Activated CD8-positive, alpha-beta memory T cell treated with anti-CD3 and anti-CD28 coated beads for 36 hours (primary cell): ENCODE measurements around the gene ABI3BP. TPM values are rescaled to one million over a fixed set of nuclear protein-coding genes. Genes with fewer than 3 reads are reported as not detected.

Source experiments
- CTCF ChIA-PET: fragments of 350-600 bp; sonication (Branson Sonifier 250); formaldehyde crosslinking; loops from one replicate; lab custom pipeline; 2021; ENCODE audit warnings: antibody characterized with exemption; lab: Charles Lee
- POLR2A ChIA-PET: fragments of 350-600 bp; sonication (Branson Sonifier 250); formaldehyde crosslinking; loops from one replicate; lab custom pipeline; 2021; ENCODE audit warnings: antibody characterized with exemption; lab: Charles Lee
- total RNA-seq, 2 experiments: library from RNA; stranded (reverse); gene quantifications; one replicate each; pipeline ENCODE4 v1.2.3, GENCODE V29; 2021

ABI3BP gene
- total RNA-seq, 2 experiments from 2014 or later, result 0.11 TPM; not detected in 1

GRCh38 chr3:100802126-100802525 is 191.1 kb downstream of the ABI3BP start:
- POLR2A ChIA-PET, result no interaction called here
- CTCF ChIA-PET, result no interaction called here

- POLR2A ChIA-PET, result no interaction called here
- CTCF ChIA-PET, result no interaction called here
Measured at GRCh38 chr3:100798012-100798411, 195.2 kb downstream of the ABI3BP start.

GRCh38 chr3:100796556-100796955 is 196.7 kb downstream of the ABI3BP start:
- POLR2A ChIA-PET, result no interaction called here
- CTCF ChIA-PET, result no interaction called here

GRCh38 chr3:100789579-100789978 is 203.6 kb downstream of the ABI3BP start:
- ChIA-PET POLR2A (no interaction called here), CTCF (no interaction called here)

GRCh38 chr3:100783619-100784018 is 209.6 kb downstream of the ABI3BP start:
- CTCF ChIA-PET, result no interaction called here
- POLR2A ChIA-PET, result no interaction called here

GRCh38 chr3:100782906-100783305 is 210.3 kb downstream of the ABI3BP start:
- CTCF ChIA-PET, result no interaction called here

DNA sequence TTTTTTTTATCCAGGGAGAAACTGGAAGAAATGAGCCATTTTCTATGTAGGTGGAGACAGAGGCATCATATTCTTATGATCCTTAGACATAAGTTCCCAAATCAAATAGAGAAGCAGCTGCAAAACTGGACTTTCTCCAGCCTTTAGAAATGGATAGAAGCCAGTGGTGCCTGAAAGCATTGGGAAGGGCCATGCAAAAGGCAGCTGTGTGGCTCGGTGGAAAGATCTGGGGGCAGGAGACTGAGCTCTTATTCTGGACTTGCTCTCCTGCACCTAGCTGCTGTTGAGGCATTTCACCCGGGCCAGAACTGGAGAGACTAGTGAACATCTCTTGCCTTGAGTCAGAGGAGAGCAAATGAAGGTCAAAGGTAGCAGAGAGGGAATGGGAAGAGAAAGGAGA is 210.9 kb downstream of the ABI3BP start:
- POLR2A ChIA-PET, result no interaction called here
- CTCF ChIA-PET, result no interaction called here

More at GRCh38 chr3:100782906-100783305, 210.3 kb downstream of the ABI3BP start:
- POLR2A ChIA-PET, result no interaction called here

DNA sequence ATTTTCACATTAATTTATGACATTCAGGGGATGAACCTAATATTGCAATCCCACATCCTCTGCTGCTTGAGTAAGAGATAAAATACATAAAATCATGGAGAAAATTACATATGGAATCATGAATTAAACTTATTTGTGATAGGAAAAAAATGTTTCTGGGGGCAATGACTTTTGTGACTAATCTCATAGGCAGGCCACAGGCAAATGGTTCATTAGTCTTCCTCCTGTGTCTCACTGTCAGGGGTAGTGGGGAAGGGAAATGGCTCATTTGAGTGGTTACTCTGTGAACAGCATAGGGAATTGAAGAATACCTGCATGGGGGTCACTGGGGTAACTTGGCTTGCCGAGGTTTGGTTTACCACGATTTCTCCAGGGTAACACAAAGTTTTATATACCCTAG is 211.9 kb downstream of the ABI3BP start:
- POLR2A ChIA-PET, result no interaction called here
- CTCF ChIA-PET, result no interaction called here

DNA sequence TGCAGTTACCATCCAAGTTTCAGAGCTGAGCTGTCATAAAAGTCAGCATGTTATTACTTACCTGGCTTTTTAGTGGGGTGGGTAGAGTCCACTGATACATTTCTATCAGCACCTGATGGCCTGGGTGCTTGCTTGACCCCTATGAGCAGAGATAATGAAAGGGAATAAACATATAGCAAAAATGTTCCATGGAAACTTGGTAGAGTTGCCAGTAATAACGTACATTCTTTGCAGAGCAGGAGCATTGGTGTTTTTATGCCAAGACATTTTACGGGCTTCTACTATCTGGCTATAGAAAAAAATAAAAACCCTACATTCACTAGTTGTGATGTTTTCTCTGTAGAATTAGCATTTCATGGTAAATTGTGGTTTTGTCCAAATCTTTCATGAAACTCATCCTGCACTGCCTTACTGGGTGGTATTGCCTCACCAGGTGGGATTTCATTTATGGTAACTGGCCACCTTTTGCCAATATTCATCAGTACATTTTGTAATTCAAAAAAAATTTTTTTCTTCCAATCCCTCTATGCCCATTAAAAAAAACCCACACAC is 213.1 kb downstream of the ABI3BP start:
- POLR2A ChIA-PET, result no interaction called here
- CTCF ChIA-PET, result no interaction called here

DNA sequence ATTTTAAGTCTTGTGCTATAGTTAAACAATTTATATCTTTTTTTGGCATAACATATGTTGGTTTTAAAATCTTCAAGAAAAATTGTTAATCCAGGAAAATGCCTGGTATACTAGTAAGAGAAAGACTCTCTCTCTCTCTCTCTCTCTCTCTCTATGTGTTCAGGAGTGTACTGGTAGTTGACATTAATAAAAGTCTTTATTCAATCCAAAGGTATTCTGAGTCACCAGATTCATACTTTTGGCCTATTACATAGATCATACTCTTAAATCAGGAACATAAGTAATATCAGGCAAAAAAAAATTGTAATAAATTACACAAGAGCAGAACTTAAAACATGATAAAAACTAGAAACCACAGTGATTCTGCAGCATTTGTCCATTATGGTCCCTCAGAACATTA is 213.7 kb downstream of the ABI3BP start:
- ChIA-PET POLR2A (no interaction called here), CTCF (no interaction called here)

GRCh38 chr3:100777271-100777670 is 215.9 kb downstream of the ABI3BP start:
- POLR2A ChIA-PET, result interaction anchor here (0.6 kb wide), 1 partner anchor 216 kb away, joined by 6 read pairs; no protein-coding TSS in a partner anchor
- CTCF ChIA-PET, result interaction anchor here (1.0 kb wide), 1 partner anchor 94 kb away, joined by 3 read pairs; no protein-coding TSS in a partner anchor

DNA sequence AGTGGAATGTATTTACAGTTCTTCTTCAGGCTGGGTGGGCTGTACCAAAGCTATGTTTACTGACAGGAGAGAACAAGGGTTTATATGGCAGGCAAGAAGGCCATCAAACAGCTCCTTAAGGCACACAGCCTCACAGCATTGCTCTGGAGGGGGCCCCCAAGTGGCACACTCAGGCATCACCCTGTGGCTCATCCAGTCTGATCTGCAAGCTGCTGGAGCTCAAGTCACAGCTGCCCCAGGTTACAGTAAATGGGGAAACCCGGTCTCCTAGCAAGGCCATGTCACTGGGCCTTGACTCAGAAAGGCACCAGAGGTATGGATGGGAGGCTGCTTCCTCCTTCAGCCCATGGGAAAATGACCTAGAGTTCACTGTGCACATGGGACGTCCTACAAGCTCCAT is 216.5 kb downstream of the ABI3BP start:
- POLR2A ChIA-PET, result interaction anchor here (0.6 kb wide), 1 partner anchor 217 kb away, joined by 6 read pairs; no protein-coding TSS in a partner anchor
- CTCF ChIA-PET, result interaction anchor here (1.0 kb wide), 1 partner anchor 94 kb away, joined by 3 read pairs; no protein-coding TSS in a partner anchor

GRCh38 chr3:100776097-100776729 is 217.0 kb downstream of the ABI3BP start:
- ChIA-PET CTCF (interaction anchor here (1.0 kb wide), 1 partner anchor 93 kb away, joined by 3 read pairs; no protein-coding TSS in a partner anchor), POLR2A (no interaction called here)

GRCh38 chr3:100775669-100776068 is 217.6 kb downstream of the ABI3BP start:
- POLR2A ChIA-PET, result no interaction called here

GRCh38 chr3:100775226-100775625 is 218.0 kb downstream of the ABI3BP start:
- ChIA-PET POLR2A (no interaction called here), CTCF (no interaction called here)

More at GRCh38 chr3:100775669-100776068, 217.6 kb downstream of the ABI3BP start:
- CTCF ChIA-PET, result no interaction called here

DNA sequence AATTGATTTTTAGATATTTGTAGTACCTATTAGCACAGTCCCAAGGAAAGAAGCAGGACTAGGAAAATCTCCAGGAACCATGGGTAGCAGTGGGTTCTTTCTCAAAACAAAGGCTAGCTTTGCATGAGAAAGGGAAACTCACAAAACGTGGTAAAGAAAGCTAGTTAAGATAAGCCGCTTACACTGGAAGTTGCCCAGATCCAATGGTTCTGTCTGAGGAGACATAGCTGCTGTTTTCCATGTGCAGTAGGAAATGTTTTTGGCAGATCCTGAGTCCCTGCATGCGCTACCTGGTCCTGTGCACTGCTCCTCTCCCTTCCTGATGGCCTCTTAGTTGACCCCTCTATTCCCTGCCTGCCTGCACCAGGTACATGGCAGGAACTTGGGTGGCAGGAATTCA is 223.5 kb downstream of the ABI3BP start:
- POLR2A ChIA-PET, result no interaction called here
- CTCF ChIA-PET, result no interaction called here

GRCh38 chr3:100766069-100766468 is 227.2 kb downstream of the ABI3BP start:
- POLR2A ChIA-PET, result no interaction called here
- CTCF ChIA-PET, result no interaction called here

- ChIA-PET CTCF (no interaction called here), POLR2A (no interaction called here)
Measured at GRCh38 chr3:100765437-100765975, 227.7 kb downstream of the ABI3BP start.

DNA sequence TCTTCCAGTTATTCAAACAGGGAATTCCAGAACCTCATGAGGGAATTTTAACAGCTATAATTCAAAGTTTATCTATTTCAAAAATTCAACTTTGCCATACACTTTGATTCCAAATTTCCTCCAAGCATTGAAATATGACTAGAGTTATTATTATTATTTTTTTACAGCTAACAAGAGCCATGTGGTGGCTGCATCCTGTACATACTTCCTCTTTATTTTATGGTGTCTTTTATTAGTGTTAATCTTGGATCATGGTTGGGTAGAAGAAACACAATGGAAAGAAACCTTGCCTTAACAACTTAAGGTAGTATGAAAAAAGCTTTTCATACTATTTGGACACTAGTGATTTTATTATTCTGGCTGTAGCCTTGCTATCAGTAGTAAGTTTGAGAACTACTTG is 231.3 kb downstream of the ABI3BP start:
- POLR2A ChIA-PET, result no interaction called here
- CTCF ChIA-PET, result no interaction called here

- ChIA-PET CTCF (no interaction called here), POLR2A (no interaction called here)
Measured at GRCh38 chr3:100761211-100761942, 231.8 kb downstream of the ABI3BP start.
